ENCODE data around the gene ARHGAP6. TPM values are rescaled to one million over a fixed set of nuclear protein-coding genes. Genes with fewer than 3 reads are reported as not detected.
A peak's percentile ranks its signal among the peaks of the same experiment; 100 is the strongest.

Gene ARHGAP6
- total RNA-seq, 2 donors from 2014 or later = not detected

- H3K9me3 Mint-ChIP-seq = no peaks in the 10 kb centered on the region
- no peak for DNase-seq
These were observed 557.3 kb downstream of the ARHGAP6 start for GRCh38 chrX:11108253-11108941.

GRCh38 chrX:11105080-11105479, 560.6 kb downstream of the ARHGAP6 start:
- H3K9me3 Mint-ChIP-seq = no peaks in the 10 kb centered on the region
- DNase-seq = no peak
- H3K4me3 Mint-ChIP-seq = no peak overlapping the region
- H3K27ac Mint-ChIP-seq = no peak overlapping the region
- peaks cover 18% of the 10 kb centered on the region for H3K4me1 Mint-ChIP-seq (ENCODE audit: low read depth)
- no peak for ATAC-seq (replicated peaks in 1 of 2)
- no peaks in the 10 kb centered on the region for H3K27me3 Mint-ChIP-seq (ENCODE audit: low read depth)
- no peaks in the 10 kb centered on the region for H3K36me3 Mint-ChIP-seq (ENCODE audit: insufficient read depth in 2 of 2)

More at GRCh38 chrX:11108253-11108941, 557.3 kb downstream of the ARHGAP6 start:
- Mint-ChIP-seq H3K36me3 (ENCODE audit: insufficient read depth in 2 of 2) (no peaks in the 10 kb centered on the region), H3K27ac (peak overlapping the region; percentile 72), H3K27me3 (ENCODE audit: low read depth) (no peaks in the 10 kb centered on the region), H3K4me3 (no peak overlapping the region), H3K4me1 (ENCODE audit: low read depth) (peaks cover 13% of the 10 kb centered on the region)
- ATAC-seq (replicated peaks in 1 of 2) = no peak

- no peaks in the 10 kb centered on the region for H3K9me3 Mint-ChIP-seq
- ATAC-seq (replicated peaks in 1 of 2) (peak; percentile 87), DNase-seq (no peak)
- H3K4me3 Mint-ChIP-seq = no peak overlapping the region
- H3K4me1 Mint-ChIP-seq (ENCODE audit: low read depth) = peaks cover 18% of the 10 kb centered on the region
- no peaks in the 10 kb centered on the region for H3K27me3 Mint-ChIP-seq (ENCODE audit: low read depth)
- peak overlapping the region; percentile 89 for H3K27ac Mint-ChIP-seq
- no peaks in the 10 kb centered on the region for H3K36me3 Mint-ChIP-seq (ENCODE audit: insufficient read depth in 2 of 2)
These were observed 562.0 kb downstream of the ARHGAP6 start for GRCh38 chrX:11103751-11104150.

- Mint-ChIP-seq H3K4me1 (ENCODE audit: low read depth) (peaks cover 18% of the 10 kb centered on the region), H3K27me3 (ENCODE audit: low read depth) (no peaks in the 10 kb centered on the region), H3K9me3 (no peaks in the 10 kb centered on the region), H3K27ac (peak overlapping the region; percentile 89), H3K36me3 (ENCODE audit: insufficient read depth in 2 of 2) (no peaks in the 10 kb centered on the region), H3K4me3 (peak overlapping the region; percentile 22 to 72)
- peak; percentile 8 to 23 for DNase-seq
- ATAC-seq (replicated peaks in 1 of 2) = peak; percentile 49 to 71
These were observed 562.7 kb downstream of the ARHGAP6 start for GRCh38 chrX:11103006-11103405.

GRCh38 chrX:11100281-11101035, 565.3 kb downstream of the ARHGAP6 start:
- Mint-ChIP-seq H3K4me1 (ENCODE audit: low read depth) (peaks cover 18% of the 10 kb centered on the region), H3K27me3 (ENCODE audit: low read depth) (no peaks in the 10 kb centered on the region), H3K9me3 (no peaks in the 10 kb centered on the region), H3K36me3 (ENCODE audit: insufficient read depth in 2 of 2) (no peaks in the 10 kb centered on the region), H3K4me3 (no peak overlapping the region), H3K27ac (no peak overlapping the region)
- no peak for DNase-seq
- no peak for ATAC-seq (replicated peaks in 1 of 2)

- DNase-seq (no peak), ATAC-seq (replicated peaks in 1 of 2) (no peak)
- Mint-ChIP-seq H3K27me3 (ENCODE audit: low read depth) (no peaks in the 10 kb centered on the region), H3K4me1 (ENCODE audit: low read depth) (peaks cover 18% of the 10 kb centered on the region), H3K4me3 (no peak overlapping the region), H3K27ac (no peak overlapping the region), H3K9me3 (no peaks in the 10 kb centered on the region), H3K36me3 (ENCODE audit: insufficient read depth in 2 of 2) (no peaks in the 10 kb centered on the region)
These were observed 566.3 kb downstream of the ARHGAP6 start for GRCh38 chrX:11099465-11099864.

GRCh38 chrX:11097933-11098332, 567.8 kb downstream of the ARHGAP6 start:
- Mint-ChIP-seq H3K27me3 (ENCODE audit: low read depth) (no peaks in the 10 kb centered on the region), H3K4me3 (no peak overlapping the region), H3K9me3 (no peaks in the 10 kb centered on the region), H3K4me1 (ENCODE audit: low read depth) (peaks cover 4% of the 10 kb centered on the region), H3K27ac (no peak overlapping the region), H3K36me3 (ENCODE audit: insufficient read depth in 2 of 2) (no peaks in the 10 kb centered on the region)
- ATAC-seq (replicated peaks in 1 of 2) (no peak), DNase-seq (no peak)

- no peak overlapping the region for H3K4me3 Mint-ChIP-seq
- no peaks in the 10 kb centered on the region for H3K27me3 Mint-ChIP-seq (ENCODE audit: low read depth)
These were observed 575.9 kb downstream of the ARHGAP6 start for GRCh38 chrX:11089802-11090201.

More at GRCh38 chrX:11089802-11090201, 575.9 kb downstream of the ARHGAP6 start:
- ATAC-seq (replicated peaks in 1 of 2) (no peak), DNase-seq (no peak)
- H3K4me1 Mint-ChIP-seq (ENCODE audit: low read depth) = no peaks in the 10 kb centered on the region
- H3K27ac Mint-ChIP-seq = no peak overlapping the region
- H3K9me3 Mint-ChIP-seq = peaks cover 2 to 5% of the 10 kb centered on the region in 2 donors
- peaks cover 3 to 4% of the 10 kb centered on the region in 2 donors for H3K36me3 Mint-ChIP-seq (ENCODE audit: insufficient read depth in 2 of 2)

Other genes with a start within 250 kb of the ARHGAP6 start
- 100 to 1,000 TPM; 101 TPM for gene MSL3, start 92.3 kb upstream of the ARHGAP6 start, total RNA-seq

Data from activated T-cell treated with anti-CD3 and anti-CD28 coated beads, Interleukin-2, amount 50 U/mL, for 72 hours (primary cell).